Myocyte (in vitro differentiated cells): ENCODE data around the gene UGT2B10. TPM values are rescaled to one million over a fixed set of nuclear protein-coding genes. Genes with fewer than 3 reads are reported as not detected.
"Not testable (repeated sequence)": the region's sequence is repeated elsewhere in the genome, so short reads cannot be mapped to it uniquely, and the experiment has no call there.

Source experiments
- DNase-seq: peaks from one replicate; pipeline ENCODE4 v3.0.0-alpha.2; 2012; ENCODE audit warnings: low read depth
- polyA plus RNA-seq: library from polyadenylated mRNA; unstranded; fragments of >200 nt; gene quantifications from one replicate; pipeline ENCODE4 v1.2.1, GENCODE V29; 2012; ENCODE audit warnings: missing spikeins
- total RNA-seq: library from RNA; depleted of rRNA; stranded (reverse); fragments of >200 nt; gene quantifications from 2 replicates; pipeline ENCODE4 v1.2.3, GENCODE V29; 2014

UGT2B10 gene
- not detected in 2 replicates for total RNA-seq
- polyA plus RNA-seq = not detected

- not testable (repeated sequence) for DNase-seq
These were observed at the start of gene UGT2B10 for GRCh38 chr4:68815617-68816409. Gene UGT2B10, plus strand, starts transcription at chr4:68815994. Its CDS starts 26 bp downstream, at chr4:68816020.

- not testable (repeated sequence) for DNase-seq
These were observed 44.0 kb upstream of the UGT2B10 start for GRCh38 chr4:68771836-68772235.

GRCh38 chr4:68773699-68774098 lies 42.1 kb upstream of the UGT2B10 start:
- no peak for DNase-seq

GRCh38 chr4:68780232-68780631 lies 35.6 kb upstream of the UGT2B10 start:
- DNase-seq = no peak

GRCh38 chr4:68797048-68797447 lies 18.7 kb upstream of the UGT2B10 start:
- DNase-seq = no peak

- peak; percentile 11 for DNase-seq
These were observed 18.2 kb upstream of the UGT2B10 start for GRCh38 chr4:68797618-68798017.

- no peak for DNase-seq
These were observed 12.8 kb upstream of the UGT2B10 start for GRCh38 chr4:68803013-68803412.

GRCh38 chr4:68808060-68808459 lies 7.7 kb upstream of the UGT2B10 start:
- no peak for DNase-seq

GRCh38 chr4:68810919-68811318 lies 4.9 kb upstream of the UGT2B10 start:
- no peak for DNase-seq

GRCh38 chr4:68816410-68817265 lies 844 bp downstream of the UGT2B10 start:
- DNase-seq = not testable (repeated sequence)

GRCh38 chr4:68817386-68817785 lies 1.6 kb downstream of the UGT2B10 start:
- DNase-seq = no peak

- not testable (repeated sequence) for DNase-seq
These were observed 2.3 kb downstream of the UGT2B10 start for GRCh38 chr4:68818030-68818462.

- no peak for DNase-seq
These were observed 15.8 kb downstream of the UGT2B10 start for GRCh38 chr4:68831642-68832041.

GRCh38 chr4:68850293-68850692 lies 34.5 kb downstream of the UGT2B10 start:
- DNase-seq = no peak

GRCh38 chr4:68855771-68856170 lies 40.0 kb downstream of the UGT2B10 start:
- peak; percentile 10 for DNase-seq

GRCh38 chr4:68858039-68858438 lies 42.2 kb downstream of the UGT2B10 start:
- no peak for DNase-seq

GRCh38 chr4:68859655-68860054 lies 43.9 kb downstream of the UGT2B10 start:
- no peak for DNase-seq

- DNase-seq = no peak
These were observed 45.3 kb downstream of the UGT2B10 start for GRCh38 chr4:68861057-68861456.

GRCh38 chr4:68864438-68865187 lies 48.8 kb downstream of the UGT2B10 start:
- DNase-seq = no peak

- no peak for DNase-seq
These were observed 49.4 kb downstream of the UGT2B10 start for GRCh38 chr4:68865188-68865638.

GRCh38 chr4:68865760-68866159 lies 50.0 kb downstream of the UGT2B10 start:
- no peak for DNase-seq
